Thoracic aorta (tissue), 2 donors: ENCODE data around the gene BANF2. TPM values are rescaled to one million over a fixed set of nuclear protein-coding genes. Genes with fewer than 3 reads are reported as not detected.

Experiments
- ATAC-seq: fragments of 150-250 bp; one replicate; pipeline ENCODE4 v1.8.0; 2017; ENCODE audit warnings: low read depth; ENCODE audit not compliant: insufficient number of reproducible peaks, low FRiP score
- DNase-seq: peaks from one replicate; pipeline ENCODE4 v3.0.0-alpha.2; 2020; ENCODE audit warnings: low spot score
- H3K27ac ChIP-seq, 2 donors: fragments of 200-600 bp; sonication (generic); 1 replicate in 1 of 2; 2 replicates in 1 of 2; pipeline ENCODE4 v1.5.1; 2016; ENCODE audit warnings: mild to moderate bottlenecking in 2 of 2, moderate library complexity in 2 of 2
- H3K27me3 ChIP-seq: fragments of 200-600 bp; sonication (generic); replicated peaks from 2 replicates; pipeline ENCODE4 v1.6.0; 2016; ENCODE audit warnings: mild to moderate bottlenecking; ENCODE audit not compliant: insufficient read depth
- H3K36me3 ChIP-seq: fragments of 200-600 bp; sonication (generic); one replicate; pipeline ENCODE4 v1.5.1; 2016
- H3K4me1 ChIP-seq, 2 donors: fragments of 200-600 bp; sonication (generic); 1 replicate in 1 of 2; 2 replicates in 1 of 2; pipeline versions ENCODE4 v1.5.1 to v1.6.0; 2016; ENCODE audit warnings: low read depth in 2 of 2, mild to moderate bottlenecking in 1 of 2; ENCODE audit not compliant: control insufficient read depth in 1 of 2
- H3K4me3 ChIP-seq: fragments of 200-600 bp; sonication (generic); 2 replicates; pipeline ENCODE4 v1.5.1; 2016; ENCODE audit warnings: mild to moderate bottlenecking
- H3K9me3 ChIP-seq: fragments of 200-600 bp; sonication (generic); 2 replicates; pipeline ENCODE4 v1.5.1; 2016
- total RNA-seq, 2 donors: library from RNA; depleted of rRNA; stranded (reverse); fragments of >200 nt; gene quantifications; one replicate each; pipeline versions ENCODE4 v1.1.0 to v1.2.3, GENCODE V29; 2016
- TF ChIP-seq, protein P1 (sequence below): fragments of 200-600 bp; sonication (generic); IDR thresholded peaks from one replicate; pipeline ENCODE4 v1.5.1; 2019; ENCODE audit warnings: antibody characterized with exemption

The BANF2 gene
- total RNA-seq, 2 donors from 2014 or later = not detected

DNA sequence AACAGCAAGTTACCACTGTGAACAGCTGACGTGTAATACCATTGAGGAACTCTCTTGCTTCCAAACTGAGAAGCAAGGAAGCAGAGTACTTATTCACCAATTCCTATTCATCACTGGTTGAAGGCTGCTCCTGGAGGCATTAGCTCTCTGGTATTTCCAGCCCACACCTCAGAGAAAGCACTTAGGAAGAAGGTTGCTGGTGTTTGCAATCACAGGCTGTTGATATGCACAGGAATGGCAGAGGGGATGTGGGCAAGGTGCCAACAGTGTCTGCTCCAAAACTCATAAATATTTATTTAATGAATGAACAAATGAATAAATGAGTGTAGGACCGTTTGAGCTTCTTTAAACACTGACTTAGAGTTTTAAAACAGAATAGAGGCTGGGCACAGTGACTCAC, 10.8 kb upstream of the BANF2 start:
- peaks cover 0 to 15% of the 10 kb centered on the region in 2 donors for H3K4me1 ChIP-seq
- no peak overlapping the region for H3K27ac ChIP-seq
- no peaks in the 10 kb centered on the region for H3K9me3 ChIP-seq
- H3K4me3 ChIP-seq = no peak overlapping the region
- H3K27me3 ChIP-seq = no peaks in the 10 kb centered on the region
- DNase-seq = no peak
- H3K36me3 ChIP-seq = no peaks in the 10 kb centered on the region
- ATAC-seq = no peak
- TF ChIP-seq, protein P1, sequence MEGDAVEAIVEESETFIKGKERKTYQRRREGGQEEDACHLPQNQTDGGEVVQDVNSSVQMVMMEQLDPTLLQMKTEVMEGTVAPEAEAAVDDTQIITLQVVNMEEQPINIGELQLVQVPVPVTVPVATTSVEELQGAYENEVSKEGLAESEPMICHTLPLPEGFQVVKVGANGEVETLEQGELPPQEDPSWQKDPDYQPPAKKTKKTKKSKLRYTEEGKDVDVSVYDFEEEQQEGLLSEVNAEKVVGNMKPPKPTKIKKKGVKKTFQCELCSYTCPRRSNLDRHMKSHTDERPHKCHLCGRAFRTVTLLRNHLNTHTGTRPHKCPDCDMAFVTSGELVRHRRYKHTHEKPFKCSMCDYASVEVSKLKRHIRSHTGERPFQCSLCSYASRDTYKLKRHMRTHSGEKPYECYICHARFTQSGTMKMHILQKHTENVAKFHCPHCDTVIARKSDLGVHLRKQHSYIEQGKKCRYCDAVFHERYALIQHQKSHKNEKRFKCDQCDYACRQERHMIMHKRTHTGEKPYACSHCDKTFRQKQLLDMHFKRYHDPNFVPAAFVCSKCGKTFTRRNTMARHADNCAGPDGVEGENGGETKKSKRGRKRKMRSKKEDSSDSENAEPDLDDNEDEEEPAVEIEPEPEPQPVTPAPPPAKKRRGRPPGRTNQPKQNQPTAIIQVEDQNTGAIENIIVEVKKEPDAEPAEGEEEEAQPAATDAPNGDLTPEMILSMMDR = no peak

DNA sequence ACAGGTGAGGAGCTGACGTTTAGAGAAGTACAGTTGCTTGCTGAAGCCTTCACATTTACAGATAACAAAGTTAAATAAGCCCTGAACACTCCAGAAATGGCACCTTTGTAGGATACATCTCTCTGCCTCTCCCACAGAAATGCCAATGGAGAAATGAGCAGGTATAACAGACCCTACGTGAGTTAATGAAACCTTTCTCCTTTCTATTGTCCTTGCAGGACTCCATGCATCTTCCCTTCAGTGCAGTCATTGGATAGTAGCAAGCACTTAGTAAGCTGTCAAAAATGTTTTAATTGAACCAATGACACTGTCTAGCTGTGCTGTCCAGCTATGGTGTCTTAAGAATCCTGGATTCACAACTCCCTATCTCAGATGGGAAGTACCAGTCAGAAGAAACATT, 9.6 kb upstream of the BANF2 start:
- H3K4me3 ChIP-seq = no peak overlapping the region
- peaks cover 0 to 15% of the 10 kb centered on the region in 2 donors for H3K4me1 ChIP-seq
- ATAC-seq (no peak), DNase-seq (no peak)
- H3K27me3 ChIP-seq = no peaks in the 10 kb centered on the region
- TF ChIP-seq, protein P1 = no peak
- no peaks in the 10 kb centered on the region for H3K36me3 ChIP-seq
- no peak overlapping the region for H3K27ac ChIP-seq
- no peaks in the 10 kb centered on the region for H3K9me3 ChIP-seq

DNA sequence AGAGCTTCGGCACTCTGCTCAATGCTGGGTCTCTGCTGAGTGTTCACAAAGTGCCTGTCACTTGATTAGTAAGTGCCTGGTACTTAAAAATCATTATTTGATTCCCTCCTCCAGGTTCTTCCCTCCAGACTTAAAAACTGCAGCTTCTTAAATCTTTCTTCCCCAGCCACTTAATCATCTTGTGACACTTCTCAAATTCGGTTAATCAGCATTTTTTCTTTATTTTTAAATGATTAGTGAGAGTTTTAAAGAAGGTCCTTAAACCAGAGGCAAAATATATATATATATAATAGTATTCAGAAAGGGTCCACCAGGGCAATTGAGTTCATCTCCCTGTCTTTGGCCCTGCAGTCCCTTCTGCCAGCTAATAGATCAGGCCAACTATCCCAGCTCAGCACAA, 8.0 kb upstream of the BANF2 start:
- Histone ChIP-seq H3K27ac (no peak overlapping the region), H3K27me3 (no peaks in the 10 kb centered on the region), H3K9me3 (no peaks in the 10 kb centered on the region), H3K4me1 (peaks cover 0 to 15% of the 10 kb centered on the region in 2 donors), H3K36me3 (no peaks in the 10 kb centered on the region), H3K4me3 (no peak overlapping the region)
- DNase-seq (no peak), ATAC-seq (no peak)
- TF ChIP-seq, protein P1 = no peak

DNA sequence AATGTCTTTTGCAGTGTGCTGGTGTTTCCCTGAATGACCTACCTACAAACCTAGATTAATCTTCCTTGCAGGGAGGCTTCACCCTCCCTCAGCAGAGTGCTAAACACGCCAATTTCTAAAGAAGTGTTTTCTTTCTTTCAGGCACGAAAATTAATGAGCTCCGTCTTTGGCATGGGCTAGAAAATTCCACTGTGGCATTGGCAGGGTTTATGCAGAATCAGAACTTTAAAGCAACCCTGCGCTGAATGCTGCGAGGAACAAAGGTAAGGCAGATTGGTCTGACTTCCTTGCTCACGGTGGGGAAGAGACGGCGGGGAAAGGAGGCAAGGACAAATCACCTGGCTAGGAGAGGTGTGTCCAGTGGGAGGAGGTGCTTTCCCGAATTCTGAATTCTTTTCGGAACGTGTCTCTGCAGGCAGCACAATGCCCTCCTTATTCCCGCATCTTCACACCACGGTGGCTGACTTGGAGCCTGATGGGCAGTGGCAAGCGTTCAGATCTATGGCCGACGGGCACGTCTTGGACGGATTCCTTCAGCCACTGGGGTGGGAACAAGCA, 6.2 kb upstream of the BANF2 start:
- H3K4me1 ChIP-seq = peaks cover 0 to 15% of the 10 kb centered on the region in 2 donors
- no peaks in the 10 kb centered on the region for H3K9me3 ChIP-seq
- H3K27me3 ChIP-seq = no peaks in the 10 kb centered on the region
- H3K4me3 ChIP-seq = peak overlapping the region; percentile 30
- TF ChIP-seq, protein P1 = no peak
- H3K27ac ChIP-seq = no peak overlapping the region
- no peaks in the 10 kb centered on the region for H3K36me3 ChIP-seq
- DNase-seq = no peak
- peak; percentile 36 for ATAC-seq

DNA sequence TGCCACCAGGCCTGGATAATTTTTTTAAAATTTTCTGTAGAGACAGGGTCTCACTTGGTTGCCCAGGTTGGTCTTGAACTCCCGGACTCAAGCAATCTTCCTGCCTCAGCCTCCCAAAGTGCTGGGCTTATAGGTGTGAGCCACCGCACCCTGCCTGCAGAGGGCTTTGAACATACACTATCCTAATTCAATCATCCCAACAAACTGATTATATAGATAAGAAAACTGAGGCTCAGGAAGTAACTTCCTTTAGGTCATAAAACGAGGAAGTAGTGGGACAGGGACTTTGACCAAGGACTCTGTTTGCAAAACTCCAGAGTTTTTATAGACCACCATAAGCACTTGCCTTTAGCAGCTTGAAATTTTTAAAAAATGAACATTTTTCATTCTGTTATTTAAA, 5.0 kb upstream of the BANF2 start:
- ATAC-seq = no peak
- H3K4me3 ChIP-seq = no peak overlapping the region
- no peak for DNase-seq
- peaks cover 0 to 15% of the 10 kb centered on the region in 2 donors for H3K4me1 ChIP-seq
- TF ChIP-seq, protein P1 = no peak
- no peak overlapping the region for H3K27ac ChIP-seq
- no peaks in the 10 kb centered on the region for H3K36me3 ChIP-seq
- H3K27me3 ChIP-seq = no peaks in the 10 kb centered on the region
- H3K9me3 ChIP-seq = no peaks in the 10 kb centered on the region
